Measurements from ENCODE around the gene BTBD18.

BTBD18 gene

GRCh38 chr11:57792060-57792541 lies 40.5 kb upstream of the BTBD18 start:
- no peak overlapping the region for H3K4me3 ChIP-seq (ENCODE audit: low read depth, low read length)
- peak; percentile 66 for DNase-seq (ENCODE audit: low read depth)
- TF ChIP-seq, protein P1, sequence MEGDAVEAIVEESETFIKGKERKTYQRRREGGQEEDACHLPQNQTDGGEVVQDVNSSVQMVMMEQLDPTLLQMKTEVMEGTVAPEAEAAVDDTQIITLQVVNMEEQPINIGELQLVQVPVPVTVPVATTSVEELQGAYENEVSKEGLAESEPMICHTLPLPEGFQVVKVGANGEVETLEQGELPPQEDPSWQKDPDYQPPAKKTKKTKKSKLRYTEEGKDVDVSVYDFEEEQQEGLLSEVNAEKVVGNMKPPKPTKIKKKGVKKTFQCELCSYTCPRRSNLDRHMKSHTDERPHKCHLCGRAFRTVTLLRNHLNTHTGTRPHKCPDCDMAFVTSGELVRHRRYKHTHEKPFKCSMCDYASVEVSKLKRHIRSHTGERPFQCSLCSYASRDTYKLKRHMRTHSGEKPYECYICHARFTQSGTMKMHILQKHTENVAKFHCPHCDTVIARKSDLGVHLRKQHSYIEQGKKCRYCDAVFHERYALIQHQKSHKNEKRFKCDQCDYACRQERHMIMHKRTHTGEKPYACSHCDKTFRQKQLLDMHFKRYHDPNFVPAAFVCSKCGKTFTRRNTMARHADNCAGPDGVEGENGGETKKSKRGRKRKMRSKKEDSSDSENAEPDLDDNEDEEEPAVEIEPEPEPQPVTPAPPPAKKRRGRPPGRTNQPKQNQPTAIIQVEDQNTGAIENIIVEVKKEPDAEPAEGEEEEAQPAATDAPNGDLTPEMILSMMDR (conservative IDR thresholded peaks at IDR 0.05; ENCODE audit: low read depth, low read length), result no peak

DNA sequence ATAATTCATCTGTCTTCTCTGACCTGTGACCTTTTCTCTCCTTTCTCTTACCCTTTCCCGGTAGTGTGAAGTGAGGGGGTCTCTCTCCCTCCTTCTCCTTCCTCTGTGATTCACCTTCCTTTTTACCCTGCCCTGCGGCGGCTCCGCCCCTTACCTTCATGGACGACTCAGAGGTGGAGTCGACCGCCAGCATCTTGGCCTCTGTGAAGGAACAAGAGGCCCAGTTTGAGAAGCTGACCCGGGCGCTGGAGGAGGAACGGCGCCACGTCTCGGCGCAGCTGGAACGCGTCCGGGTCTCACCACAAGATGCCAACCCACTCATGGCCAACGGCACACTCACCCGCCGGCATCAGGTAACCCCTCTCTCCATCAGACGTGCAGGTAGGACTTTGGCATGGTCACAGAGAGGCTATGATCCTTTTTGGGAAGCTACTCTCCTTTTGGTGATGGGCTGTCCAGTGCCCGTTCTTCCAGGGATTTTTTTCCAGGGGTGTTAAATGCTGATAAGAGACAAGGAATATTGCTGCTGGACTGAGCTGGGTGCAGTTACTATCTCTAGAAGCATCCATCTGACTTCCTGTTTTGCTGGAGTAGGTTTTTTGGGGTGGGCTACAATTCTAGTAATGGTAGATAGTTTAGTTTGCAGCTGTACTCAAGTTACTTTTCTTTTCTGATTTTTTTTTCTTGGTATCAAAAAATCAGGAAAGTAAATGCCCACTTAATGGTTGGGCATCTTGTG lies 39.9 kb upstream of the BTBD18 start:
- H3K4me3 ChIP-seq (ENCODE audit: low read depth, low read length), result no peak overlapping the region
- no peak for DNase-seq (ENCODE audit: low read depth)
- TF ChIP-seq, protein P1 (conservative IDR thresholded peaks at IDR 0.05; ENCODE audit: low read depth, low read length), result no peak

- no peak for DNase-seq (ENCODE audit: low read depth)
- TF ChIP-seq, protein P1 (conservative IDR thresholded peaks at IDR 0.05; ENCODE audit: low read depth, low read length), result no peak
- no peak overlapping the region for H3K4me3 ChIP-seq (ENCODE audit: low read depth, low read length)
These were observed 37.1 kb upstream of the BTBD18 start for GRCh38 chr11:57788703-57789088.

DNA sequence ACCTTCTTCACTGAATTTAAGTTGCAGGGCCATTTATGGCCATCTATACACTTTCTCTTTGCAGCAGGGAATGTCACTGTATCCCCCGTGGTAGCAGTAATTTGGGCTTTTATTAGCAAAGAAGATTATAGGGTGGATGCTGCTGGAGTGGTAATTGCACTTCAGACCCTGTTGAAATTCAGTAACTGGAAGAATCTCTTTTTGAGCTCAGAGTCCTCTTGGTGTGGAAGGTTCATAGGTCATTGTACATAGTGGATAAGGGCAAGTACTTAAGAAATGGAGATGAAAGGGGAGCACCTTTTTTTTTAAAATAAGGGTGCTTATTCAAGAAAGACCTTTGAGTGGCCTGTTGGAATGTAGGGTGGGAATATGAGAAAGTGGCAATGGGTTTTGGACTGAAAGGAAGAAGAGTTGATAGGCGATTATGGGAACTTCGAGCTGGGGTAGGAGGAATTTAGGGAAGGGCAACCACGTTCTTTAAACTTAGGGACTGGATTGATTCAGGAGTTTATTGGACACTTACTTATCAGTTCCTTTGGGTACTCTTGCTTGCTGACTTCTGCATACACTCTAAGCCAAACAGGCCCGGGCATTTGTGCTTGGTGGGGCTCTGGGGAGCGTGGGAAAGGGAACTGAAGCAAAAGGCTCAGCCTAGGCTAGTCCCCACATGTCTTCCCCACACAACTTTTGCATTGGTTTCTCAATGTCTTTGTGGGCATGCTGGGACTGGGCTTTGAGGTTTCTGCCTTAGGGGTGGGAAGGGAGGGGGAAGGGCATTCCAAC lies 36.5 kb upstream of the BTBD18 start:
- H3K4me3 ChIP-seq (ENCODE audit: low read depth, low read length), result no peak overlapping the region
- TF ChIP-seq, protein P1 (conservative IDR thresholded peaks at IDR 0.05; ENCODE audit: low read depth, low read length), result no peak
- peak; percentile 52 for DNase-seq (ENCODE audit: low read depth)

GRCh38 chr11:57787006-57787604 lies 35.5 kb upstream of the BTBD18 start:
- H3K4me3 ChIP-seq (ENCODE audit: low read depth, low read length), result no peak overlapping the region
- DNase-seq (ENCODE audit: low read depth), result no peak
- TF ChIP-seq, protein P1 (conservative IDR thresholded peaks at IDR 0.05; ENCODE audit: low read depth, low read length), result no peak

DNA sequence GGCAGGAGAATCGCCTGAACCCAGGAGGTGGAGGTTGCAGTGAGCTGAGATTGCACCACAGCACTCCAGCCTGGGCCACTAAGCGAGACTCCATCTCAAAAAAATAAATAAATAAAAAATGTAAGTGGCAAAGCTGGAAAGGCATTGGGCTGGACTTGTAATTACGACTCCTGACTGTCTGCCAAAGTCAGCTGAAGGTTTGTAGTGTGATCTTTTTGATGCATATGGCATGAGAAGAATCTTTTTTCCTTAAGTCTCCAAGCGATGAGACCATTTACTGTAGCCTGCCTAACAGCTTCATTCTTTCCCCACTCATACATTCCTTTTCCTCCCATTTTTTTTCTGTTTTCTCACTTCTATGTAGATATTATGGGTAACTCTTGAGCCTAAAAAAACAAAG lies 34.8 kb upstream of the BTBD18 start:
- DNase-seq (ENCODE audit: low read depth), result peak; percentile 42
- TF ChIP-seq, protein P1 (conservative IDR thresholded peaks at IDR 0.05; ENCODE audit: low read depth, low read length), result no peak
- no peak overlapping the region for H3K4me3 ChIP-seq (ENCODE audit: low read depth, low read length)

Measured in choroid plexus epithelial cell (primary cell).